ENCODE results near the gene ADAMTSL5. TPM values are rescaled to one million over a fixed set of nuclear protein-coding genes. Genes with fewer than 3 reads are reported as not detected.
"Not testable (repeated sequence)": the region's sequence is repeated elsewhere in the genome, so short reads cannot be mapped to it uniquely, and the experiment has no call there.

The ADAMTSL5 gene
- total and polyA plus RNA-seq, 4 donors: 0.09 to 1.8 (median 1.1) TPM

- Histone ChIP-seq H3K9ac (ENCODE audit: low read depth in 1 of 2, low read length in 2 of 2) (no peak overlapping the region), H3K36me3 (ENCODE audit: control insufficient read depth in 4 of 4, insufficient read depth in 3 of 4, low read depth in 1 of 4, low read length in 3 of 4) (no peaks in the 10 kb centered on the region), H3K4me1 (ENCODE audit: control insufficient read depth in 4 of 4, insufficient read depth in 4 of 4, low read length in 3 of 4) (peaks cover 0 to 5% (median 2%) of the 10 kb centered on the region in 4 donors), H3K27ac (ENCODE audit: low read depth in 1 of 2, low read length in 2 of 2) (no peak overlapping the region), H3K4me3 (ENCODE audit: low read depth in 1 of 3, low read length in 3 of 3) (no peak overlapping the region), H3K27me3 (ENCODE audit: control insufficient read depth in 4 of 4, insufficient read depth in 4 of 4, low read length in 3 of 4) (peaks cover 0 to 17% (median 4%) of the 10 kb centered on the region in 4 donors), H3K9me3 (ENCODE audit: control insufficient read depth in 4 of 4, low read length in 3 of 4) (no peaks in the 10 kb centered on the region)
- 71% methylated on average over 17 of the region's 17 CpGs for WGBS
- TF ChIP-seq HNF4G (IDR thresholded peaks at IDR 0.05) (no peak), CTCF (IDR thresholded peaks at IDR 0.05; ENCODE audit: low read depth, low read length, missing input control) (no peak), SP1 (IDR thresholded peaks at IDR 0.05) (no peak), GABPA (IDR thresholded peaks at IDR 0.05 in 1 of 2, conservative IDR thresholded peaks at IDR 0.05 in 1 of 2) (no peak), FOXA2 (IDR thresholded peaks at IDR 0.05) (no peak), TAF1 (conservative IDR thresholded peaks at IDR 0.05) (no peak), RXRA (IDR thresholded peaks at IDR 0.05) (no peak), JUND (IDR thresholded peaks at IDR 0.05) (no peak), REST (IDR thresholded peaks at IDR 0.05) (no peak), HNF4A (conservative IDR thresholded peaks at IDR 0.05) (no peak), FOXA1 (IDR thresholded peaks at IDR 0.05) (no peak), EGR1 (IDR thresholded peaks at IDR 0.05; ENCODE audit: low read depth in 2 of 2) (no peak), RAD21 (IDR thresholded peaks at IDR 0.05) (no peak), ZBTB33 (IDR thresholded peaks at IDR 0.05) (no peak), ATF3 (IDR thresholded peaks at IDR 0.05) (no peak), MAX (IDR thresholded peaks at IDR 0.05) (no peak), YY1 (IDR thresholded peaks at IDR 0.05) (no peak), NR2F2 (IDR thresholded peaks at IDR 0.05) (no peak)
- DNase-seq (ENCODE audit: low spot score): no peak
Measured at GRCh38 chr19:1520203-1520780, 7.5 kb upstream of the ADAMTSL5 start.

- H3K27ac ChIP-seq (ENCODE audit: low read depth in 1 of 2, low read length in 2 of 2); DNase-seq (ENCODE audit: low spot score); H3K9ac ChIP-seq (ENCODE audit: low read depth in 1 of 2, low read length in 2 of 2); H3K4me3 ChIP-seq (ENCODE audit: low read depth in 1 of 3, low read length in 3 of 3); H3K36me3 ChIP-seq (ENCODE audit: control insufficient read depth in 4 of 4, insufficient read depth in 3 of 4, low read depth in 1 of 4, low read length in 3 of 4); H3K4me1 ChIP-seq (ENCODE audit: control insufficient read depth in 4 of 4, insufficient read depth in 4 of 4, low read length in 3 of 4); H3K9me3 ChIP-seq (ENCODE audit: control insufficient read depth in 4 of 4, low read length in 3 of 4): not testable (repeated sequence)
- H3K27me3 ChIP-seq (ENCODE audit: control insufficient read depth in 4 of 4, insufficient read depth in 4 of 4, low read length in 3 of 4): peaks cover 0 to 12% (median 5%) of the 10 kb centered on the region in 4 donors
- WGBS: 87% methylated on average over 8 of the region's 8 CpGs
Measured at GRCh38 chr19:1519802-1520201, 7.0 kb upstream of the ADAMTSL5 start.

Measured in liver (tissue), 9 donors.